ENCODE data around the gene ODAD3.
A peak's percentile ranks its signal among the peaks of the same experiment; 100 is the strongest.
"Not testable (repeated sequence)": the region's sequence is repeated elsewhere in the genome, so short reads cannot be mapped to it uniquely, and the experiment has no call there.

ODAD3 gene

DNA sequence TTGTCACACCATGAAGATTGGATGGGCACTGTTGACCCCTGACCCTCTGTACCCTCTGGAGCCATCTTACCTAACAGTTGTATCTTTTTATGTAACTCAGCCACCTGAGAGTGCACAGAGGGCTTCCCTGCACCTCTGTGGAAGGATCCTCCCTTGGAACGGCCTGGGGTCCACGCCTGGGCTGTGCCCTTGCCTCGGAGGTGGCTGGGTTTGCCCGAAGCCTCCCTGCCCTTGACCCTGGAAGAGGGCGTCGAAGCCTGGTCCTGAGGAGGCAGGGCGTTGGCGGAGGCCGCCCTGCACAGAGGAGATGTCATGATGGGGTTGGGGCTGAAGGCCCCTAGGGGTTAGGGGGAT lies 241 bp downstream of the ODAD3 start:
- no peak for DNase-seq

DNA sequence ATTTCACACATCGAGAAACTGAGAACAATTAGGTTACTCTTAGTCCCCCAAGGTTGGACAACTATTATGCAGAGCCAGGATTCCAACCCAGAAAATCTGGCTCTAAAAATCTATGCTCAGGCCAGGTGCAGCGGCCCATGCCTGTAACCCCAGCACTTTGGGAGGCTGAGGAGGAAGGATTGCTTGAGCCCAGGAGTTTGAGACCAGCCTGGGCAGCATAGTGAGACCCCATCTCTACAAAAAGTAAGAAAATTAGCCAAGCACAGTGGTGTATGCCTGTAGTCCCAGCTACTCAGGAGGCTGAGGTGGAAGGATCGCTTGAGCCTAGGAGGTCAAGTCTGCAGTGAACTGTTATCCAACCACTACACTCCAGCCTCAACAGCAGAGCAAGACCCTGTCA lies 1.4 kb downstream of the ODAD3 start:
- DNase-seq = not testable (repeated sequence)

DNA sequence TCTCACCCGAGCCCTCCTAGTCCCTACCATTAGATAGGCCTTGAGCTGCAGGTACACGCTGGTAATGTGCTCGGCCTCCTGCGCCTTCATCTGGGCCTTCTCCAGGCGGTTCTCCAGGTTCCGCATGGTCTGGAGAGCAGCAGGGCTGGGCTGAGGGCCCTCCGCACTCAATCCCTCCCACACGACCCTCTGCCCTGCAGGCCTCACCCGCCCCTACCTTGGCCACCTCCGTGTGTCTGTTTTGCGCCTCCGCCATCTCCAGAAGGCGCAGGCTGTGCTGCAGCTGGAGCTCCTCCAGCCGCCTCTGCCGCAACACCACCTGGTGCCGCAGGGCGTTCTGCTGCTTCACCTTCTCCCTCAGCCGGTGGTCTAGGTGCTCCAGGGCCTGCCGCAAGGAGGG lies 8.3 kb downstream of the ODAD3 start:
- DNase-seq = no peak

DNA sequence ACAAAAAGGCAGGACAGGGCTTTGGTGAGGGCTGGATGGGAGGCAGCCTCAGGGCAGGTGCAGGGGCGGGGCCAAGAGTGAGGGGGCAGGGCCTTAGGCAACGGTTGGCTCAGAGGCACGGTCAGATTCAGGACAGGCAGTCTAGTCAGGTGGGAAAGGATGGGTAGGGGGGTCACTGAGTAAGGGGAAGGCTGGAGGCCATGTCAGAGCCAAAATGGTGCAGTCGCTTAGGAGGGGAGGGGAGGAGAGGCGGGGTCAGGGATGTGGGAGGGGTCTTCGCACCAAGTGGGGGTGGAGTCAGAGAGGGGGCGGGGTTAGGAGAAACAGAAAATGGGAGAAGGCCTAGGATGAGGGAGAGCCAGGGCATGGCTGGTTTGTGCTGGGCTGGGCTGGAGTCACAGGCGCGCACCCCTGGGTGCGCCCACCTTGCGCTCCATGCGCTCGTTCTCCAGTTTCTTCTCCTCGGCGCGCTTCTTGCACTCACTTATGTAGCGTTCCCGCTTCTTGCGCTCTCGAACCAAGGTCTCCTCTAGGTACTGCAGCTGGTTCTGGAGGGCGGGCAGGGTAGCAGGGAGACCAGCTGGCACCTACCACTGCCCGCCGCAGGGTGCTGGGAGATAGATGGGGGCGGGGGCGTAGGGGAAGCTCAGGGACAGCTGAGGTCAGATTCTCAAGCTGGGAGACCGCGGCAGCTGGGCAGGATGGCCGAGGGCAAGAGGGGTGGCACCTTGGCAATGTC lies 9.0 kb downstream of the ODAD3 start:
- no peak for DNase-seq

DNA sequence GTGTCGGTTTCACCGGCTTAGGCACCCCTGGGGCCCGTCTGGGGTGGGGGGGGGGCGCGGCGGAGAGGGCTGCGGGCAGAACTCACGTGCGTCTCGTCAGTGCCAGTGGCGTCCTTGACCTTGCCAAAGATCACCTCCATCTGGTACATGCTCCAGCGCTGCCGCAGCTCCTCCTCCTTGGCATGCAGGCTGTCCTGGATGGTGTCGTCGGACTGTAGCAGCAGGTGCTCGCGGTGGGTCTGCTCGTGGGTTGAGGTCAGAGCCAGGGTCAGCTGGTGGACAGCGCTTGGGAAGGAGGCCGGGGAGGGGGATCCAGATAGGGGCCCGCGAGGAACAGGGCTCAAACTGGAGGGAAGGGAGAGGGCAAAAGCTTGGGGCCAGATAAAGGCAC lies 11.1 kb downstream of the ODAD3 start:
- no peak for DNase-seq

DNA sequence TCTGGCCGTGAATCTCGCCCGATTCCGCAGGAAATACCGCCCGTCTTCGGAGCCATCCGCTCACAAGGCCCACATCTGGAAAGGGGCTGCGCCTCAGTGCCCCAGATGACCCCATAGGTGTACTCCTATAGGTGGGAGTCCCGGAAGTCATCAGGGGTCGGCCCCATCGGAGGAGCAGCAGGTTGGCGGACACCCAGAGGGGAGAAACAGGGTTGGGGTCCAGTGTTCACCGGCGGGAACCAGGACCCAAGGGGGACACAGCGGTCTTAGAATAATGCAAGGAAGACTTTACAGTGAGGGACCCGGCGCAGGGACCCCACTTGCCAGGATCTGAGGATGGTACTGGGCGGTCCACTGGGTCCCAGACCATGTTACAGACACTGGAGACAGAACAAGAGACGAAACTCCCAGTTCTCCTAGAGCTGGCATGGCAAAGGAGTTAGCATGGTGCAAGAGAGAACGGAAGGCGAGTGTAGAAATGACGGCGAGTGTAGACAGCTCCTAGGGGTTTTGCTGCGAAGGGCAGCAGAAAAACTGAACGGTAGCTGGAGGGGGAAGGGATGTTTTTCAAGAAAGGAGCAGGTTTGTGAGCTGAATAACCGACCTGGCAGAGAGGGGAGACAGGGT lies 11.6 kb downstream of the ODAD3 start:
- DNase-seq = no peak

DNA sequence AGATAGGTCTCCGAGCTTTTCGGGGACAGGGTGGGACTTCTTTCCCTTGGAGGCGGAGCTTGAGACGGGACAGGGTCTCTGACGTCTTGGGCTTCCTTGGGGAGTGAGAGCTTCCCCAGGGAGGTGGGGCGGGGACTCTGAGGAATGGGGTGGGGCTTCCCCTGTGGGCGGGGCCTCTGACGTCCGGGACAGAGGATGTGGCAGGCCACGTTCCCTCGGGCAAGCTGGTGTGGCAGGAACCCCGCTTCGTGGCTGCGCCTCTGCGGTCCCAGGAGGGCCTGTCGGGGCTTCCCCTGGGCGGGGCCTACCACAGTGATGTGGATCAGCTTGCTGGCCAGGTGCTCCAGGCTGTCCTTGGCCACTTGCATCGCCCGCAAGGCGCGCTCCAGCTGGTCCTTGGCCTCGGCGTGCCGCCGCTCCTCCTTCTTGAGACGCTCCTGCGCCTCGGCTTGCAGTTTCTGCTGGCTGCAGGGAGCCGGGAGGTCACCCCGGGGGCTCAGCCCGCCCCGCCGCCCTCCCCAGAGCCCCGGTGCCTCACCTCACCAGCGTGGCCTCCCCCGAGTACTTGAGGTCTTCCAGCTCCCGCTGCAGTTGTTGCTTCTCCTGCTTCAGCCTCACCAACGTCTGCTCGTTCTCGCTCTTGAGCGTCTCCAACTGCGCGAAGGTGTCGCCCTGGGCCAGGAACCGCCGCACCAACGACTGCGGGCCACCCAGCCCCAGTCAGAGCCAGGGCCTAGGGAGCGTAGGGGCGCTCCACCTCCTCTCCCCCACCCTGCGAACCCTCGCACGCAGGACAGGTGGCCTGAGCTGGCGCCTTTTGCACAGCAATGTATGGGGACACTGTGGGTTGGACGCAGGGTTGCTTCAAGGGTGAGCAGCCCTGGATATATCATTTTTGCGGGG lies 12.5 kb downstream of the ODAD3 start:
- no peak for DNase-seq

DNA sequence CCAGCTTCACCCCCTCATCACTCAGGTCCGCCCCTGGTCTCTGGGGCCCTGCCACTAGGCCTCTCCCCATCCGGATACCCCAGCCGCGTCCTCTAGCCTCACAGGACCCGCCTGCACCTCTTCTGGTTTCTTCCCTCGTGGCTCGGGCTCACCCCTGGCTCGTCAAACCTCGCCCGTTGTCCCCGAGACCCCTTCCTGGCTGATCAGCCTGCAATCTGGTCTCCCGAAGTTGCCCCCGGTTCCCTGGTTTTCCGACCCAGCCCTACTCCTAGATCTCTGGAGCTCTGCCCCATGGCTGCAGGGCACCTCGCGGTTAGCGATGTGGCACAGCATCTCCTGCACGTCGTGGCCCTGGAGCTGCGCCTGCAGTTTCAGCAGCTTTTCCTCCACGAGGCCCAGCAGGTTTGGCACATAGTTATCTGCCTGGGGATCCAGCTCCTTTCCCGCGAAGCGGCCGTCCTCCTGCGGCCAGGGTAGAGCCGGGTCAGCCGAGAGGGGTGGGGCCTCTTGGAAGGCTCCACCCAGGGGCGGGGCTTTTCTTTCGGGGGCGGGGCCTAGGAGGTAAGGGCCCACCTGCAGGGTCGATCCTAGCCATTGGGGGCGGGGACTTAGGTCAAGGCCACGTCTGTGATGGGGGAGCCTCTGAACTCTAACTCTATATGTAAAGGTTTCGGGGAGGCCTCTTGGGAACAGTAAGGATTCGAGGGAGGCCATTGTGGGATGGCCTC lies 13.4 kb downstream of the ODAD3 start:
- no peak for DNase-seq

DNA sequence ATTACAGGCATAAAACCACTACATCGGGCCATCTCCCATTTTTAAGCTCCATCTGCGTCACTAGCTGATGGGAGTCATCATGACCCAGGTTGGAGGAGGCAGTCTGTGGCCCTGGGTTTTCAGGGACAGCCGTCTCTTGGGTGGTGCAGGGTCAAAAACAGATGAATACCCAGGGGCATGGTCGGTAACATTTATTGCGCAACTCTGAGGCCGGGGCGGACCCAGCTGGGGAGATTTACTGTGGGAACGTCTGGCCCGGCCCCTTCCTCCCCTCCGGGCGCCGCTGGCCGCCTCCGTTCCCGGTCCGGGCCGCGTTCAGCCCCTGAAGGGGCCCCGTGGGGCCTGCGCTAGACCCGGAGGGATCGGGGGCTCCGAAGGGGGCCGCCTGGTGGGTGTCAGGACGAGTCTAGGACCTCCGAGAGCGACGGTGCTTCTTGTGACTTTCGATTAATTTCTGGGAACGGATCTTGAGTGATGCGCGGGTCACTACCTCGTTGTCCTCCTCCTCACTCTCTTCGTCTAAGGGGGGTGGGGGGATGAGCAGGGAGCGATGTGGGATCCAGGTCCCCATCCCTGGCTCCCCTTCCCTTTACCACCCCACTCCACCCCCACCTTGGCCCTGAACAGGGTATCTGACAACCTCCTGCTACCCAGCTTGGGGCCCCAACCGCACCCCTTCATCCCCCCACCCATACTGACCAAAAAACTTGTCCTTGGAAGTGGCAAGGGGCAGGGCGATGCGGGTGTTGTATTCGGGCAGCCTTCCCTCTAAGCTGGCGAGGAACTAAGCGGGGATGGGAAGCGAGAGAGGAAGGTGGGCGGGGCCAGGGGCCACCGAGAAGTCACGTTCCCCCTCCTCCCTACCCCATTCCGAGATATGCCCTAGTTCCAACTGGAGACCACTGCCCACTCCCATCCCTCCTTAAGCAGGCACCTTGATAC lies 14.2 kb downstream of the ODAD3 start:
- DNase-seq = peak; percentile 17

DNA sequence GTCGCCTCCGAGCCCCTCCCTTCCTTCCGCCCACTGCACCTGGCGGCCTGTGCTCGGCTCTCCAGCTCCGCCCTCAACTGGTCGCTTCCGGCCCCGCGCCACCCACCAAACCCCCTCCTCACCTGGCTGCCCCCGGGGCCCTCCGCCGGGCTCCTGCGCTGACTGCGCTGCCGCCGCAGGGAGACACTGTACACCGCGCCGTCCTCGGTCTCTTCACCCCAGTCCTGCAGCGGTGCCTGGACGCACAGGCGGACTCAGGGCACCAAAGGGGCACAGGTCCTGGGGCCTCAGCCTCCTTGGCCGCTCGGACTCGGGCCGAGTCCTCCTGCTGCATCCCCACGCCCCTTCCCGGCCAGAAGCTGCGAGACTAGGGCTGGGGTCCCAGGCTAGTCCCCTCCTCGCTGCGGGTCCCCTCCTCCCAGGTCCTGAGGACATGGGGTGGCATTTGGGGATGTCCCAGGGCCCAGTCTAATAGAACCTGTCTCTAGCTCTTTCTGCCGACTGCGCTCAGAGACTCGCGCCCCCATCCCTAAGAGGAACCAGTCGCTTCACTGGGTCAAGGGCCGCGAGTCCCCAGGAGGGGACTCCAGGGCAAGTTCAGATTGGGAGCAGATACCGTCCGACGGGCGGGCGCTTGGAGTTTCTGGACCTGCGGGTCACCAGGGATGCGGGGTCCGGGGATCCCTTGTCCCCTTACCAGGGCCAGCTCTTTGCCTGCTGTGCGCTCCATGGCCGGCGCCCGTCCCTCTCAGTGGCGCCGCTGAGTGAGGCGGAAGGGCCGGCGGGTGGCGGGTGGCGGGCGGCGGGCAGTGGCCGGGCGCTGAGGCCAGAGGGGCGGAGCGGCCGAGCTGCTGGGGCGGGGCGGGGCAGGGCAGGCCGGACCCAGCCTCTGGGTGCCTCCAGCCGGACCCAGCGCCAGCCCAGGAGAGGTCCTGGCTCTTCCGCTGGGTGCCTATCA lies 16.1 kb downstream of the ODAD3 start, which contains the start of gene RGL3:
Gene RGL3, minus strand, starts transcription at position 766 of the 958 bp plus-strand sequence. Its CDS starts 36 bp downstream, at position 730.
- DNase-seq = peak; percentile 10

DNA sequence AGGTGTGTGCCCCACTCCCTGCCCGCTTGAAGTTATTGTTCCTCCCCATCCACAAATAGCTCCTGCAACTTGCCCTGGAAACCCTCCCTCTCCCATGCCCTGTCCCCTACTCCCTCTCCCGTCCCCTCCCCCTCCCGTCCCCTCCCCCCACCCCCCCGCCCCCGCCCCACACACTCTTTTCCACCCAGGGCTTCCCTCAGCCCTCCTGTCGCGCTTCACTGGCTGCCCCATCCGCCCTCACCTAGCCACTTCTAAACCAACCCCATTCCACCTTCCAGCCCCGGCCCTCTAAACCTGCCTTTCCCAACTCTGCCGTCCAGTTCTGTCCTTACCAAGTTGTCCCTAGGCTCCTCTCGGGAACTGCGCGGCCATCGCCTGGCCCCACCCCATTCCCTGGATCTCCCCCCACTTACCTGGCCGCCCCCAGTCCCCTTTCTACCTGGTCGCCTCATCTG lies 16.8 kb downstream of the ODAD3 start:
- DNase-seq = no peak

DNA sequence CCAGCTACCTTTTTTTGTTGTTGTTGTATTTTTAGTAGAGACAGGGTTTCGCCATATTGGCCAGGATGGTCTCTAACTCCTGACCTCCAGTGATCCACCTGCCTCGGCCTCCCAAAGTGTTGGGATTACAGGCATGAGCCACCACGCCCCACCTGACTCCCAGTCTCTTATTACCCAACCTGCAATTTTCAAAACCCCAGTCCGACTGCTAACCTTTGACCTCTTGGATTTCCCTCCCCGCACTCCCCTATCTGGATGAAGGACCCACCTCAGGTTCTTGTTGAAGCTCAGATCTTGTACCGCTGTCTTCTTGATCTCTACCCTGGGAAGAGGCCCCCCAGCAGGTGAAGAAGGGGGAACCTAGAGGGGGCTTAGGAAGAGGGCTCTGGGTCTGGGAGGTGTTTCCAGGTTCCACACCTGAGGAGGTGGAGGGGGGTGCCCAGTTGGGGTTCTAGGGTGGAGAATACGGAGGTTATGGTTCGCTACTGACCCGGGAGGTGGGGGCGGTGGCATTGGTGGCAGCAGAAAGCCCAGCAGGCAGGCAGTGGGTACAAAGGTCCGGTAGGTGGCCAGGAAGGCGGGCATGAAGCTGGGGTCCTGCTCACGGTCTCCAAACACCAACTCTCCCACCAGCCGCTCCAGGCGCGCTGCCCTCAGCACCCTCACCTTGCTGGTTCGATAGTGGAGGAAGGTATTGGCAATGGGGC lies 18.4 kb downstream of the ODAD3 start:
- DNase-seq = no peak

DNA sequence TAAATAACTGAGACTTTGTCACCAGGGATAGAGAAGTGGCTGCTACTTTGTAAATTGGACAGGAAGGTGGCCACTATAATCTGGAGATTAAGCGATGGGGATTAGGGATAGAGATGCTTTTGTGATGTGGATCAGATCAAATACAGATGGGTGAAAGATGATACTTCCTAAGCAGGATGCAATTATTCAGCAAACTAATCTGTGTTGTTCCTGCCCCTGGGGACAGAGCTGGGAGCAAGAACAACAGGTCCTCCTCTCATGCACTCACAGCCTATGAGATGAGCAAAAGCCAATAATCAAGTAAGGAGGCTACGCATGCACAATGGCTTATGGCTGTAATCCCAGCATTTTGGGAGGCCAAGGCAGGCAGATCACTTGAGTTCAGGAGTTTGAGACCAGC lies 20.4 kb downstream of the ODAD3 start:
- no peak for DNase-seq

DNA sequence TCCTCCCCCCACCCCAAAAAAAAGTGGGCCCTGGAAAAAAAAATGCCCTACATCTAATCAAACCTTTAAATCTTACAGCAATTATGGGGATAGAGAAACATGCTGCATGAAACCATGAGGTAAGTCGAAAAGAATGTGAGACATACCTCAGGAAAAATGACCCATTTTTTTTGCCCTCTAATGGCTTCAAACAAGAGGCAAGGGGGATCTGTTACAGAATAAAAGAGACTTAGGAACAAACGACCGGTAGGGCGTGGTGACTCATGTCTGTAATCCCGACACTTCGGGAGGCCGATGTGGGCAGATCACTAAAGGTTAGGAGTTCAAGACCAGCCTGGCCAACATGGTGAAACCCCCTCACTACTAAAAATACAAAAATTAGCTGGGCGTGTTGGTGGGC lies 24.2 kb downstream of the ODAD3 start:
- DNase-seq = no peak

DNA sequence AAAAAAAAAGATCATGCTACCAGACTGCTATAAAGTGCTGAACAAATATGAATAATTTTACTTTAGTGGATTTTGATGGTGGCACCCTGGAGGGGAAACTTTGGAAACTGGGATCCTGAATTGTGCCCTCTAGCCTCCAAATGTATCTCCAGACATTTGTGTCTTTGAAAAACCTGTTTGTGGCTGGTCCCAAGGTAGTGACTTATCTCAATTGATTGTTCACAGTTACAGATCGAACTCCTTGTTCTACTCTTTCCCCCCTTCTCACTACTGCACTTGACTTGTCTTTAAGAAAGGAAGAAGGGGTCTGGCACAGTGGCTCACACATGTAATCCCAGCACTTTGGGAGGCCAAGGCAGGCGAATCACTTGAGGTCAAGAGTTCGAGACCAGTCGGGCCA lies 26.3 kb downstream of the ODAD3 start:
- no peak for DNase-seq

DNA sequence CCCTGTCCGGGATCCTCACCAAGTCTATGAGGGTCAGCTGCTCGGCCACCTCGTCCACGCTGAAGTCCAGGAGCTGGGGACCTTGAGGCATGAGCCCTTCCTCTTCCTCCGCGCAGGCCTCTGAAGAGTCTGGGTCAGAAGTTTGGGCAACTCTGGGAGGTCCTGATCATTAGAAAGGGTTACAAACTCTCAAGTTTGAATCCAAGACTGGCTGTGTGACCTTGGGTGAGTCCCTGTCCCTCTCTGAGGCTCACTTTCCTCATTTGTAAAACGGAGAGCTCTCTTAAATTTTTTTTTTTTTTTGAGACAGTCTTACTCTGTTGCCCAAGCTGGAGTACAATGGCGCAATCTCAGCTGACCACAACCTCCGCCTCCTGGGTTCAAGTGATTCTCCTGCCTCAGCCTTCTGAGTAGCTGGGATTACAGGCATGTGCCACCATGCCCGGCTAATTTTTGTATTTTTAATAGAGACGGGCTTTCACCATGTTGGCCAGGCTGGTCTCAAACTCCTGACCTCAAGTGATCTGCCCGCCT lies 28.2 kb downstream of the ODAD3 start:
- not testable (repeated sequence) for DNase-seq

DNA sequence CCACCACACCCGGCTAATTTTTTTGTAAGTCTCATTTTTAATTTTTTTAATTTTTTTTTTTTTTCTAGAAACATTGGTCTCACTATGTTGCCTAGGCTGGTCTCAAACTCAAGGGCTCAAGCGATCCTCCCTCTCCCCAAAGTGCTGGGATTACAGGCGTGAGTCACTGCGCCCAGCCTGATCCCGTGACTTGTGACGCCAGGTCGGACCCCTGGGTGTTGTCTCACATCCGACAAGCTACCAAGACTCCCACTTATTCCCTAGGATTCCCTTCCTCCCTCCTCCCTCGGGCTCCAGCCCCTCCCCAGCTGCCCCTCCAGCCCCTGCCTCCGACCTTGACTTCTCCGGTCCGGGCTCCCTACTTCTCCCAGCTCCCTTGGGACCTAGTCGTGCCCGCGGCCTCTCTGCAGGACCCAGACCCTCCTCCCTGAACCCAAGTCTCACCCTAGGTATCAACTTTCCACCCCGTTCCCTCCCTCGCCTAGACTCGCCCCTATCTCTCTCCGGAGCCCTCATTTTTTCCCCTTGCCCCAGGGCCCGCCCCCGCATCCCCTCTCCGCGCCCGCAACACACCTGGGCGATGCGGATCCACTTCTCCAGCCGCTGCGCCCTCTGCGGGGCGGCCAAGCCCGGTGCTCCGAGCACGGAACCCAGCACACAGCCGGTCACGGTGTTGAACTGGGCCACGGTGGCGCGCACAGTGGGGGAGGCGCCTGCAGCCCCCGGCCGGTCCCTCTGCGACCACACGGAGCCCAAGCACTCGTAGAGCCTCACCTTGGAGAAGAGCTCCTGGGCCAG lies 28.9 kb downstream of the ODAD3 start:
- DNase-seq = no peak

DNA sequence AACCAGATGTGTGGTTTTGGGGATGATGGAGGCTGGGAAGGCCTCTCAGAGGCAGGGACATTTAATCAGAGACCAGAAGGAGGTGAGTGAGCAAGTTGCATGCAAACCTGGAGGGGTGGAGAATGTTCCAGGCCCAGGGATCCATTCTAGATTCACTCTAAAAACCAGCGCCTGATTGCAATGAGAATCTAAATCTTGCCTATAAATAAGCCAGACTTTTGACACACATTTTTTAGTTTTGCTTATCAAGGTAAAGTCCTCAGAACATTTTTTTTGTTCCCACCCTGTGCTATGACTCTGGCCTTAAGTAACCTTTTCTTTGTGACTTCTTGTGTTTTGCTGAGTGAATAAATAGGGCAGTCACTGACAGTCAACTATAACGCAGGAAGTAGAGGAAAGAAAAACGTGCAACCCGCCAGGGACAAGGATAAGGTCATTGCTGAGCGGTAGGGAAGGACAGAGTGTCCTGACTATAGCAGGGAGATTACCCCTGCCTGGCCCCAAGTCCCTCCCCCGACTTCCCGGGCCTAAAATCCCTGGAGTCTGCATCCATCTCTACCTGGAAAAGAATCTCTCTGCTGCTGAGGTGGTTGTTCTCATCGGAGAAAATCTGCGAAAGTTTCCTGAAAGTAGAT lies 30.2 kb downstream of the ODAD3 start:
- no peak for DNase-seq

Measured in midbrain (tissue), 1 donor.